ENCODE measurements around the gene AARS2. TPM values are rescaled to one million over a fixed set of nuclear protein-coding genes. Genes with fewer than 3 reads are reported as not detected.

Gene AARS2
- total and polyA plus RNA-seq, 12 donors = 4.7 to 10.9 (median 8.3) TPM

DNA sequence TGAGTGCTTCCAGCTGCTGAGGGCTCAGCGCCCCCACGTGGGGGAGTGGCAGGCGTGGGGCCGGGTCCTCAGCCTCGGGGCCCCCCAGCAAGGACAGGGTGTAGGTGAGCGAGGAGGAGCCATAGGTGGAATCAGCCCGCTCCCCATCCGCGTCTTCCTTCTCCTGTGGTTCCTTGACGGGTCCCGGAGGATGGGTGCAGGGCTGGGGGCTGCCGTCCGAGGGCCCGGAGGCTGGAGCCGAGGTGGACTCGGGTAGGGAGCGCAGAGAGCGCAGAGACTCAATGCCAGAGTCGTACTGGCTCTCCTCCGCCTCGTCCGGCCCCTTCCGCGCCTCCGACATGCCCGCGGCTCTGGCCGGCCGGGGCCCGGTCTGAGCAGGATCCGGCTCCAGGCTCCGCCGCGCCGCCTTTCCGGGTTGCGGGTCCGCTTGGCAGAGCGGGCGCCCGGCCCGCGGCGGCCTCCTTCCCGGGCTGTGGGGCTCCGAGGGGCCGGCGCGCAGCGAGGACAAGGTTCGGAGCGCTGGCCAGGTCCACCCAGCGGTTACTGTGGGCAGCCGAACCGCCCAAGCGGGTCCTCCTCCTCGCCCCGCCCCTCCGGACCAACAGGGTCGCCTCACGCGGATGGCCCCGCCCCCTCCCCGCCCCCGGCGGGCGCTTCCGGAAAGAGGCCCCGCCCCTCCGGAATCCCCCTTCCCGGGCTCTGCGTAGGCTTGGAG lies 48.0 kb downstream of the AARS2 start, which contains the start of gene NFKBIE:
Gene NFKBIE, minus strand, starts transcription at position 545 of the 715 bp plus-strand sequence. Its CDS starts 205 bp downstream, at position 340.
- DNase-seq = peak; percentile 95 to 97
- Histone ChIP-seq H3K36me3 (peaks cover 0 to 24% (median 0%) of the 10 kb centered on the region in 9 donors), H3K9me3 (no peaks in the 10 kb centered on the region), H3K27me3 (peaks cover 5 to 27% (median 15%) of the 10 kb centered on the region in 7 donors), H3K4me1 (peaks cover 18 to 46% (median 28%) of the 10 kb centered on the region in 9 donors), H3K27ac (peak within 1 kb of the TSS; percentile 34 to 93 (median 76)), H3K4me3 (peak within 1 kb of the TSS; percentile 66 to 98 (median 82))
- intact Hi-C loops (cut with DNase I) = loop anchor here in 5 of 10 donors (5.0 to 10.0 kb wide), 5 partner anchors 37 to 168 kb away; partner anchors contain the start of gene AARS2 (in 1 of the 5)
- TF ChIP-seq, protein P1, sequence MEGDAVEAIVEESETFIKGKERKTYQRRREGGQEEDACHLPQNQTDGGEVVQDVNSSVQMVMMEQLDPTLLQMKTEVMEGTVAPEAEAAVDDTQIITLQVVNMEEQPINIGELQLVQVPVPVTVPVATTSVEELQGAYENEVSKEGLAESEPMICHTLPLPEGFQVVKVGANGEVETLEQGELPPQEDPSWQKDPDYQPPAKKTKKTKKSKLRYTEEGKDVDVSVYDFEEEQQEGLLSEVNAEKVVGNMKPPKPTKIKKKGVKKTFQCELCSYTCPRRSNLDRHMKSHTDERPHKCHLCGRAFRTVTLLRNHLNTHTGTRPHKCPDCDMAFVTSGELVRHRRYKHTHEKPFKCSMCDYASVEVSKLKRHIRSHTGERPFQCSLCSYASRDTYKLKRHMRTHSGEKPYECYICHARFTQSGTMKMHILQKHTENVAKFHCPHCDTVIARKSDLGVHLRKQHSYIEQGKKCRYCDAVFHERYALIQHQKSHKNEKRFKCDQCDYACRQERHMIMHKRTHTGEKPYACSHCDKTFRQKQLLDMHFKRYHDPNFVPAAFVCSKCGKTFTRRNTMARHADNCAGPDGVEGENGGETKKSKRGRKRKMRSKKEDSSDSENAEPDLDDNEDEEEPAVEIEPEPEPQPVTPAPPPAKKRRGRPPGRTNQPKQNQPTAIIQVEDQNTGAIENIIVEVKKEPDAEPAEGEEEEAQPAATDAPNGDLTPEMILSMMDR (IDR thresholded peaks at IDR 0.05) = peak in 7 of 9 donors; percentile 16 to 38 (median 35)
- WGBS, 2 donors = 0 to 1% methylated on average over 53 to 72 of the region's 72 CpGs
- peak; percentile 89 to 95 (median 94) for ATAC-seq

DNA sequence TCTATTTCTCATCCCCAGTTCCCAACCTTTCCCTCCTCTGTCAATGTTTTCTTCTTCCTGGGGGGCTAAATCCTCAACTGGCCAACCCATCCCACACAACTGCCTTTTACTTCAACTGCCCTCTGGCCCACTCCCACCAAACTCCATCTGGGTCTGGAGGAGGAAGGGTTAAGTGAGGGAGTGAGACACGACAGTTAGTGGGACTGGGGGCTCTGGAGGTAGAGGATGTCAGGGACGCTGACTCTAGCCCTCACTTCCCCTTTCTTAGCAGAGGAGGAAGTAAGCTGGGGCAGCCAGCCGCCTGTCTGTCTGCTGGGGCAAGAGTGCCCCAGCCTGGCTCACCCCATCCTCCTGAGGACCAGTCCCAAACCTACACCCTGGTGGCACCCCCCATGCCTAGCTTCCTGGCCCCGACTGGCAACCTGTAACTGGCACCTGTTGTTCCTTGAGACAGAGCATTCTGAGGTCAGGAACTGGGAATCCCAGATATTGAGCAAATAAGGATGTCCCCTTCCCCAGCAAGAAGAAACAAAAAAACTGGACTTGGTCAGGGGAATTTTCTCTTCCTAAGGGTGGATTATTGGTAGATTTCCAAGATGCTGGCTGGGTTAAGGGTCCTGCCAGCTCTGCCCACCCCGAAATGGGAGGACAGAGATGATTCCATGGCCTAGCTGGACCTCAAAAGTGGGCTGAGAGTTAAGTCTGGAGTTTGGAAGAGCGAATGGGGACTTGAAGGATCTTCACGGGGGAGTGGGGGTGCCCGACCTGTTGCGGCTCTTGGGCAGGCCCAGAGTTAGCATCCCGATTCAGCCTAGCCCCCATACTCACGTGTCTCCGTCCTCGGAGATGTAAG lies 48.8 kb downstream of the AARS2 start:
- H3K27ac ChIP-seq = peak overlapping the region in 9 of 10 donors; percentile 63 to 93 (median 78)
- no peaks in the 10 kb centered on the region for H3K9me3 ChIP-seq
- peaks cover 0 to 19% (median 12%) of the 10 kb centered on the region in 7 donors for H3K27me3 ChIP-seq
- intact Hi-C loops (cut with DNase I) = loop anchor here in 5 of 10 donors (5.0 to 10.0 kb wide), 5 partner anchors 38 to 167 kb away; partner anchors contain the start of gene AARS2 (in 1 of the 5)
- WGBS, 2 donors = 13 to 14% methylated on average over 13 of the region's 13 CpGs
- ATAC-seq = peak in 4 of 8 donors; percentile 9 to 41 (median 26)
- TF ChIP-seq, protein P1 (IDR thresholded peaks at IDR 0.05) = no peak
- H3K36me3 ChIP-seq = peaks cover 0 to 32% (median 0%) of the 10 kb centered on the region in 9 donors
- peak overlapping the region; percentile 66 to 98 (median 82) for H3K4me3 ChIP-seq
- H3K4me1 ChIP-seq = peaks cover 18 to 46% (median 28%) of the 10 kb centered on the region in 9 donors
- peak in 1 of 2 donors; percentile 42 for DNase-seq

DNA sequence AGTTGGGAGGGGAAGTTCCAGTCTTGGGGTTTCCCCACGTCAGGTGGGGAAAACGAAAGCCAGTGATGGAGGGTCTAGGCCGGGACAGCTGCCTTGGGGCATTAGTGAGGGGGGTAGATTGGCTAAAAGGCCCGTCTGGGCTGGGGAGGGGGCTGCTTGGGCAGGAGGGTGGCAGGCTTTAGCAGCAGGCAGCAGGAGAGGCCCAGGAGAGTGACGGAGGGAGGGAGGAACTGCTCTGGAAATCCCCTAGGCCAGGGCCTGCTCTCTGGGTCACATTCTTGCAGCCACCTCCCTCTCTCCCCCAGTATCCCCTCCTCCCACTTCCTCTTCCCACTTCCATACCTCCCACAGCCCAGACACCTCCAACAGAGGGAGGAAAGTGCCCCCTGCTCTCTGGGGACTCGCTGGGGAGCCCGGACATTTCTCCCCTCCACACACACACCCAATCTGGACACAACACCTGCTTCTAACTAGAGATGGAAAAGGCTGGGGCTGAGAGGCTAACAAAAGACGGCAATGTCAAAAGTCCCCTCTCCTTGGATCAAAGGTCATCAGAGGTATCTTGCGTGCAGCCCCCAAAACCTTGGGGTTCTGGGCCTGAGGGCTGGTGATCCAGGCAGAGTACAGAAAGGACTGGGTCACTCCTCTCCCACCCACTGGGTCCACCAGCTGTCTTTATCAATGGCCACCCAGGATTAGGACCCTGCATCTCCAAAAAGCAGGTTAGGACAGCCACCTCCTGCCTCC lies 49.6 kb downstream of the AARS2 start:
- ATAC-seq (peak in 2 of 8 donors; percentile 13 to 21), DNase-seq (no peak)
- TF ChIP-seq, protein P1 (IDR thresholded peaks at IDR 0.05) = no peak
- Histone ChIP-seq H3K4me3 (peak overlapping the region in 7 of 10 donors; percentile 67 to 94 (median 85)), H3K27me3 (peaks cover 0 to 11% (median 5%) of the 10 kb centered on the region in 7 donors), H3K4me1 (peaks cover 18 to 47% (median 28%) of the 10 kb centered on the region in 9 donors), H3K9me3 (no peaks in the 10 kb centered on the region), H3K36me3 (peaks cover 0 to 40% (median 0%) of the 10 kb centered on the region in 9 donors), H3K27ac (peak overlapping the region in 6 of 10 donors; percentile 9 to 93 (median 80))
- intact Hi-C loops (cut with DNase I) = loop anchor here in 1 of 10 donors (10.0 kb wide), 1 partner anchor 71 kb away; no protein-coding TSS in a partner anchor
- WGBS, 2 donors = 48 to 74% methylated on average over 8 to 9 of the region's 9 CpGs

All from heart right ventricle (tissue), 16 donors.